ENCODE measurements around the gene EXOC6B.
A peak's percentile ranks its signal among the peaks of the same experiment; 100 is the strongest.

EXOC6B gene

GRCh38 chr2:72824224-72824842 lies 1.5 kb downstream of the EXOC6B start:
- peak; percentile 69 for DNase-seq (ENCODE audit: low spot score)
- ChIA-PET CTCF (interaction anchor here (0.5 to 0.7 kb wide), 2 partner anchors 16 to 37 kb away, joined by 3 read pairs; no protein-coding TSS in a partner anchor), POLR2A (ENCODE audit: low non-redundant PET) (no interaction called here)

DNA sequence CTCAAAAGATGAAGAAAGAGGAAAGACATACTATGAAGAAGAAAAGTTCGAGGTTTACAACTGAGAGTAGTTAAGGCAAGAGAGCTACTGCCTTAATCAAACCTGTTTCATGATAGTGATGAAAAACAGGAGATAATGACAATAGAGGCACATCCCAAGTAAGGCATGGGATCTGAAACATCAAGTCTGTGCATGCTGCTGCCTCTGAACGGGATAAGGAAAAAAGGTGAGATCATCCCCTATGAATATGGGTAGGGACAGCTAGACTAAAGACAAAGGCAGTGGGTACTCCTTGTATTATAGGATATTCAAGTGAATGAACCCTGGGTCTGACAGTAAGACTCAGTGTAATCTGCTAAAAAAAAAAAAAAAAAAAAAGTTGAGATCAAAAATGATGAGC lies 3.0 kb downstream of the EXOC6B start:
- ChIA-PET CTCF (interaction anchor here (0.8 to 1.5 kb wide), 2 partner anchors 40 to 57 kb away, joined by 3 to 5 read pairs; no protein-coding TSS in a partner anchor), POLR2A (ENCODE audit: low non-redundant PET) (no interaction called here)
- DNase-seq (ENCODE audit: low spot score) = peak; percentile 18

More at GRCh38 chr2:72824224-72824842, 1.5 kb downstream of the EXOC6B start:
- peak overlapping the region; percentile 52 for H3K27ac ChIP-seq
- TF ChIP-seq, protein P1, sequence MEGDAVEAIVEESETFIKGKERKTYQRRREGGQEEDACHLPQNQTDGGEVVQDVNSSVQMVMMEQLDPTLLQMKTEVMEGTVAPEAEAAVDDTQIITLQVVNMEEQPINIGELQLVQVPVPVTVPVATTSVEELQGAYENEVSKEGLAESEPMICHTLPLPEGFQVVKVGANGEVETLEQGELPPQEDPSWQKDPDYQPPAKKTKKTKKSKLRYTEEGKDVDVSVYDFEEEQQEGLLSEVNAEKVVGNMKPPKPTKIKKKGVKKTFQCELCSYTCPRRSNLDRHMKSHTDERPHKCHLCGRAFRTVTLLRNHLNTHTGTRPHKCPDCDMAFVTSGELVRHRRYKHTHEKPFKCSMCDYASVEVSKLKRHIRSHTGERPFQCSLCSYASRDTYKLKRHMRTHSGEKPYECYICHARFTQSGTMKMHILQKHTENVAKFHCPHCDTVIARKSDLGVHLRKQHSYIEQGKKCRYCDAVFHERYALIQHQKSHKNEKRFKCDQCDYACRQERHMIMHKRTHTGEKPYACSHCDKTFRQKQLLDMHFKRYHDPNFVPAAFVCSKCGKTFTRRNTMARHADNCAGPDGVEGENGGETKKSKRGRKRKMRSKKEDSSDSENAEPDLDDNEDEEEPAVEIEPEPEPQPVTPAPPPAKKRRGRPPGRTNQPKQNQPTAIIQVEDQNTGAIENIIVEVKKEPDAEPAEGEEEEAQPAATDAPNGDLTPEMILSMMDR (conservative IDR thresholded peaks at IDR 0.05; ENCODE audit: low read depth) = no peak

DNA sequence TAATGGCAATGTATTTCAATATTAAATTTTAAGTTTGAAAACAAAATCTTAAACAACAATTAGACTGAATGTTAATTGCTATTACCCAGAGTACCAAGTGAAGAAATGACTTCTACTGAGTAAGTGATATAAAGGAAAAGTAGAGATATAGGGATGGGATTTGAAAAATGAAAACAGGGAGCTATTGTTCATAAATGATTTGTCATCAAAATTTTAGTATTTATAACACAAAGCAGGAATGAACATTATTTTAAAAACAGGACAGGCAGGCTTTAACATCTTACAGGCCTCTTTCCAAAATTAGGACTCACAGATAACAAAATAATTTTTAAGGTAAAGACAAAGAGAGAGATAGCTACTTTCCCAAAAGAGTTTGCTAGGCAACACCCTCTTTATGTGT lies 3.9 kb downstream of the EXOC6B start:
- CTCF ChIA-PET = interaction anchor here (0.8 to 1.5 kb wide), 2 partner anchors 40 to 56 kb away, joined by 3 to 5 read pairs; no protein-coding TSS in a partner anchor
- POLR2A ChIA-PET (ENCODE audit: low non-redundant PET) = no interaction called here
- H3K27ac ChIP-seq = no peak overlapping the region
- DNase-seq (ENCODE audit: low spot score) = no peak
- TF ChIP-seq, protein P1 (conservative IDR thresholded peaks at IDR 0.05; ENCODE audit: low read depth) = no peak

More for the DNA sequence above, 3.0 kb downstream of the EXOC6B start:
- no peak overlapping the region for H3K27ac ChIP-seq
- TF ChIP-seq, protein P1 (conservative IDR thresholded peaks at IDR 0.05; ENCODE audit: low read depth) = no peak

GRCh38 chr2:72821118-72821517 lies 4.7 kb downstream of the EXOC6B start:
- POLR2A ChIA-PET (ENCODE audit: low non-redundant PET) = no interaction called here
- no peak for DNase-seq (ENCODE audit: low spot score)
- H3K27ac ChIP-seq = no peak overlapping the region
- CTCF ChIA-PET = interaction anchor here (0.6 kb wide), 1 partner anchor 14 kb away, joined by 3 read pairs; no protein-coding TSS in a partner anchor
- TF ChIP-seq, protein P1 (conservative IDR thresholded peaks at IDR 0.05; ENCODE audit: low read depth) = no peak

GRCh38 chr2:72819501-72819900 lies 6.3 kb downstream of the EXOC6B start:
- DNase-seq (ENCODE audit: low spot score) = no peak
- ChIA-PET CTCF (no interaction called here), POLR2A (ENCODE audit: low non-redundant PET) (no interaction called here)
- H3K27ac ChIP-seq = no peak overlapping the region
- TF ChIP-seq, protein P1 (conservative IDR thresholded peaks at IDR 0.05; ENCODE audit: low read depth) = no peak

- no peak for DNase-seq (ENCODE audit: low spot score)
- POLR2A ChIA-PET (ENCODE audit: low non-redundant PET) = interaction anchor here (1.1 kb wide), 1 partner anchor 44 kb away, joined by 3 read pairs; no protein-coding TSS in a partner anchor
- TF ChIP-seq, protein P1 (conservative IDR thresholded peaks at IDR 0.05; ENCODE audit: low read depth) = no peak
- no peak overlapping the region for H3K27ac ChIP-seq
- CTCF ChIA-PET = interaction anchor here (0.6 to 1.3 kb wide), 4 partner anchors 28 to 422 kb away, joined by 3 to 7 read pairs (median 4); no protein-coding TSS in a partner anchor
Observed at GRCh38 chr2:72815655-72816278, 10.1 kb downstream of the EXOC6B start.
